ENCODE data around the gene TMEM247. TPM values are rescaled to one million over a fixed set of nuclear protein-coding genes. Genes with fewer than 3 reads are reported as not detected.

The TMEM247 gene
- total RNA-seq, 4 donors from 2014 or later: not detected

DNA sequence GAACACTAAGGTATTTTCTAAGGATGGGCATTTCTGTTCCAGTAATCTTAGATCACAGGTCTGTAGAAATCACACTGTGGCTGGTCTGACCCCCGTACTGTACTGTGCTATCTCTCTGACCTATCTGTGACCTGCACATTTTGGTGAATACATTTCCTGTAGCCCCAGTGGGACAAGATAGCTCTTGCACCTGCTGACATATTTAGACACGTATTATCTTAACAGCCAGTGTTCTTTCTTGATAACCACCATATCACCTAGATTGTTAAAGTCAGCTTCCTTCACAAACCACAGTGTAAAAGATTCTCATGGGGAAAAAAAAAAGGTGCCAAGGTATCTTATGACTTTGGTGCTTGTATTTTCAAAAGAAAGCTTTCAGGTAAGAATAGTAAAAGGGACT is 39.8 kb upstream of the TMEM247 start:
- no peak for ATAC-seq
- TF ChIP-seq POLR2A (IDR thresholded peaks at IDR 0.05) (no peak), EP300 (IDR thresholded peaks at IDR 0.05) (no peak), POLR2AphosphoS5 (IDR thresholded peaks at IDR 0.05) (no peak)
- TF ChIP-seq, protein P1, sequence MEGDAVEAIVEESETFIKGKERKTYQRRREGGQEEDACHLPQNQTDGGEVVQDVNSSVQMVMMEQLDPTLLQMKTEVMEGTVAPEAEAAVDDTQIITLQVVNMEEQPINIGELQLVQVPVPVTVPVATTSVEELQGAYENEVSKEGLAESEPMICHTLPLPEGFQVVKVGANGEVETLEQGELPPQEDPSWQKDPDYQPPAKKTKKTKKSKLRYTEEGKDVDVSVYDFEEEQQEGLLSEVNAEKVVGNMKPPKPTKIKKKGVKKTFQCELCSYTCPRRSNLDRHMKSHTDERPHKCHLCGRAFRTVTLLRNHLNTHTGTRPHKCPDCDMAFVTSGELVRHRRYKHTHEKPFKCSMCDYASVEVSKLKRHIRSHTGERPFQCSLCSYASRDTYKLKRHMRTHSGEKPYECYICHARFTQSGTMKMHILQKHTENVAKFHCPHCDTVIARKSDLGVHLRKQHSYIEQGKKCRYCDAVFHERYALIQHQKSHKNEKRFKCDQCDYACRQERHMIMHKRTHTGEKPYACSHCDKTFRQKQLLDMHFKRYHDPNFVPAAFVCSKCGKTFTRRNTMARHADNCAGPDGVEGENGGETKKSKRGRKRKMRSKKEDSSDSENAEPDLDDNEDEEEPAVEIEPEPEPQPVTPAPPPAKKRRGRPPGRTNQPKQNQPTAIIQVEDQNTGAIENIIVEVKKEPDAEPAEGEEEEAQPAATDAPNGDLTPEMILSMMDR (IDR thresholded peaks at IDR 0.05): no peak
- no peaks in the 10 kb centered on the region for H3K36me3 ChIP-seq
- H3K4me1 ChIP-seq: no peaks in the 10 kb centered on the region
- H3K9me3 ChIP-seq: peaks cover 0 to under 1% (median 0%) of the 10 kb centered on the region in 3 donors
- 43 to 81% methylated on average over 1 to 2 of the region's 2 CpGs for WGBS, 2 donors (ENCODE audit: low coverage in 1 of 2)
- no peak overlapping the region for H3K4me3 ChIP-seq
- no peaks in the 10 kb centered on the region for H3K27me3 ChIP-seq
- H3K27ac ChIP-seq: no peak overlapping the region

DNA sequence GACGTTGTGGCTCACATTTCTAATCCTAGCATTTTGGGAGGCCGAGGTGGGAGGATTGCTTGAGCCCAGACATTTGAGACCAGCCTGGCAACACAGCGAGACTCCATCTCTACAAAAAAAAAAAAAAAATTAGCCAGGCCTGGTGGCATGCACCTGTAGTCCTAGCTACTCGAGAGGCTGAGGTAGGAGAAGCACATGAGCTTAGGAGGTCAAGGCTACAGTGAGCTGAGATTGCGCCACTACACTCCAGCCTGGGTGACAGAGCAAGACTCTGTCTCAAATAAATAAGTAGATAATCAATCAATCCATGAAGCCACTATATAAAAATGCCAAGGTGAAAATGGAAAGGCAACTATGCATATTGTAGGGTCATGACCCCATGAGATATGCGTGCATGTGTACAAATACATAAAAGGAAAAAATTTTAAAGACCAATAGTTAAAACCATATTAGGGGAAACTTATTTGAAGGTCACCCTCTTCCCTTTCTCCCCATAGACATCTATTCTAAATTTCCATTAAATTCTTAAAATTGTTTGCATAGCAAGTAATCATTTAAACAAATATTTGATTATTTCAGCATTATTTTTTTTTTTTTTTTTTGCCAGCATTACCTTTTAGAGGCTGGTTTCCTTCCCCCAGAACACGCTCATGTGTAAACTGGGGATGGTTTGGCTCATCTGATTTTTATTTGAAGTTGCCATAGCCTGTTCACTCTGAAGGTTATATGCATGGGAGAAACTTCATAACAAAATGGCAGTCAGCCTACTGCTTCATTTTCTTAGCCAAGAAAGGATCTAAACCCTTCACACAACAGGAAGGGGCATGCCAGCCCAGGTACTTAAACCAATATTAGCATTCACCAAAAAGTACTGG is 37.3 kb upstream of the TMEM247 start:
- 82 to 94% methylated on average over 2 to 4 of the region's 7 CpGs for WGBS, 2 donors (ENCODE audit: low coverage in 1 of 2)
- no peaks in the 10 kb centered on the region for H3K27me3 ChIP-seq
- no peak for ATAC-seq
- peaks cover 0 to 9% (median 0%) of the 10 kb centered on the region in 3 donors for H3K9me3 ChIP-seq
- H3K27ac ChIP-seq: no peak overlapping the region
- TF ChIP-seq POLR2AphosphoS5 (IDR thresholded peaks at IDR 0.05) (no peak), EP300 (IDR thresholded peaks at IDR 0.05) (no peak), POLR2A (IDR thresholded peaks at IDR 0.05) (no peak)
- TF ChIP-seq, protein P1 (IDR thresholded peaks at IDR 0.05): no peak
- no peaks in the 10 kb centered on the region for H3K4me1 ChIP-seq
- no peaks in the 10 kb centered on the region for H3K36me3 ChIP-seq
- no peak overlapping the region for H3K4me3 ChIP-seq

DNA sequence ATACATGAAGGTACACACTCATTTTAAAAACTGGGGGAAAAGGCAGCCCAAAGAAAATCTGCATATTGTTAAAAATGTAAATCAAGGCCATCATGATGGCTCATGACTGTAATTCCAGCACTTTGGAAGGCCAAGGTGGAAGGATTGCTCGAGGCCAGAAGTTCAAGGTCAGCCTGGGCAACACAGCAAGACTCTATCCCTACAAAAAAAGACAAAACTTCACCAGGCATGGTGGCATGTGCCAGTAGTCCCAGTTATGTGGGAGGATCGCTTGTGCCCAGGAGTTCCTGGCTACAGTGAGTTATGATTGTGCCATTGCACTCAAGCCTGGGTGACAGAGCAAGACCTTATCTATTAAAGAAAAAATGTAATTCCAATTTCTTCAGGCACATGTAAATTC is 34.6 kb upstream of the TMEM247 start:
- no peak for ATAC-seq
- 67 to 72% methylated on average over 1 to 2 of the region's 2 CpGs for WGBS, 2 donors (ENCODE audit: low coverage in 1 of 2)
- no peak overlapping the region for H3K27ac ChIP-seq
- TF ChIP-seq, protein P1 (IDR thresholded peaks at IDR 0.05): no peak
- TF ChIP-seq EP300 (IDR thresholded peaks at IDR 0.05) (no peak), POLR2AphosphoS5 (IDR thresholded peaks at IDR 0.05) (no peak)
- peaks cover 0 to 9% (median 0%) of the 10 kb centered on the region in 3 donors for H3K9me3 ChIP-seq
- no peaks in the 10 kb centered on the region for H3K27me3 ChIP-seq
- no peaks in the 10 kb centered on the region for H3K4me1 ChIP-seq
- no peaks in the 10 kb centered on the region for H3K36me3 ChIP-seq
- no peak overlapping the region for H3K4me3 ChIP-seq

DNA sequence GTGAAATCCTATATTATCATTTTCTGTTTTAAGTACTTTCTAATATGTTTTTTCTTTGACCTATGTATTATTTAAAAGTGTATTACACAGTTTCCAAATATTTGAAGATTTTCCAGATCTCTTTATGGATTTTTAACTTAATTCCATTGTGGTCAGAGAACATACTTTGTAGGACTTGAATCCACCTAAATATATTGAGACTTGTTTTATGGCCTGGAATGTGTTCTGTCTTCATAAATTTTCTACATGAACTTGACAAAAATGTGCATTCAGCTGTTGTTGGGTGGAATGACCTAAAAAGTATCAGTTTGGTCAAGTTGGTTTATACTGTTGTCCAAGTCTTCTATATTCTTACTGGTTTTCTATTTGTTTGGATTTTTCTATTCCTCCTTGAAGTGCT is 33.8 kb upstream of the TMEM247 start:
- Histone ChIP-seq H3K27ac (no peak overlapping the region), H3K9me3 (peaks cover 0 to 9% (median 0%) of the 10 kb centered on the region in 3 donors), H3K36me3 (no peaks in the 10 kb centered on the region), H3K4me1 (no peaks in the 10 kb centered on the region), H3K4me3 (no peak overlapping the region), H3K27me3 (no peaks in the 10 kb centered on the region)
- TF ChIP-seq POLR2AphosphoS5 (IDR thresholded peaks at IDR 0.05) (no peak), POLR2A (IDR thresholded peaks at IDR 0.05) (no peak)
- TF ChIP-seq, protein P1 (IDR thresholded peaks at IDR 0.05): no peak
- ATAC-seq: no peak
